Stimulated activated CD8-positive, alpha-beta memory T cell treated with anti-CD3 and anti-CD28 coated beads, Interleukin-4, amount 100 ng/mL, for 4 hours (primary cell): ENCODE data around the gene NPAS2.

ENCODE experiments used
- DNase-seq, 2 donors: peaks; one replicate each; pipeline ENCODE4 v3.0.0-alpha.2; 2020; ENCODE audit warnings: low read depth in 2 of 2, low spot score in 1 of 2

NPAS2 gene

GRCh38 chr2:101037161-101037755 lies 217.3 kb downstream of the NPAS2 start:
- no peak for DNase-seq

- DNase-seq = no peak
Observed at GRCh38 chr2:101038455-101039255, 218.7 kb downstream of the NPAS2 start.

GRCh38 chr2:101040072-101040471 lies 220.1 kb downstream of the NPAS2 start:
- DNase-seq = no peak

- no peak for DNase-seq
Observed at GRCh38 chr2:101040761-101041160, 220.8 kb downstream of the NPAS2 start.

- no peak for DNase-seq
Observed at GRCh38 chr2:101041413-101041812, 221.5 kb downstream of the NPAS2 start.

GRCh38 chr2:101045330-101045729 lies 225.4 kb downstream of the NPAS2 start:
- no peak for DNase-seq
